ENCODE results near the gene CLSTN3. TPM values are rescaled to one million over a fixed set of nuclear protein-coding genes. Genes with fewer than 3 reads are reported as not detected.

CLSTN3 gene
- total and polyA plus RNA-seq, 5 donors from 2014 or later: 2.2 to 64.9 (median 4.1) TPM

DNA sequence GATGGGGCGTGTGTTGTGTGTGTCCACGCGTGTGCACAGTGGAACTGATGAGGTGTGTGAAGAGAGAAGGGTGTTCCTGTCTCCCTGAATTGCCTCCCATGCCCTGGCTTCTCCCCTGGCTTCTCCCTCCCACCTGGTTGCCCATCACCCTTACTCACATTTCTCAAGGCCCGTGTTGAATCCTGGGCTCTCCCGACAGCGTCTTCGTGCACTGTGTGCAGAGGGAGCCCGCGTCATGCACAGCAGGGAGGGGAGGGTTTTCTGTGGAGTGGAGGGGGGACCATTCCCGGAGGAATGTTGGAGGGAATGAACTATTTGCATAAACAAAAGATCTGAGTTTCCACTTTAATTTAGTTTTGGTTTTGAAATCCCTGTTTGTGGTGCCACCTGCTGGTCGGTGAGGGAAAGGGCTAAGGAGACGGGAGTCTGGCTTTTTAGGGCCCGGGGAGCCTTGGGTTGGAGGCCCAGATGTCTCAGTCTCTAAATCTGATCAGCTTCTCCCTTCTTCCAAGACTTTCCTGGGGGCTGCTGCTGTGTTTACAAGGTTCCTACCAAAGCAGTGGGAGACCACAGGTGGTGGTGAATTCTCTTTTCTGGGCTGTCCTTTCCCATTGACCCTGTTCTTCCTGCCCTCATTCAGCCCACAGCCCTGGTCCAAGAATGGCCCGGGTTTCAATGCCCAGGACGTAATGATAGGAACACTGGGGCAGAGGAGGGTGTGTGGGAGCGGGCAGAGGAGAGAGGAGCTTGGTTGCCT, 37.8 kb upstream of the CLSTN3 start, which contains the start of gene C1R:
C1R (minus strand) TSS at position 217 of the 757 bp plus-strand sequence; CDS start at position 160, 57 bp downstream.
- Mint-ChIP-seq H3K27me3 (peaks cover 7% of the 10 kb centered on the region), H3K9me3 (no peaks in the 10 kb centered on the region), H3K36me3 (peaks cover 3% of the 10 kb centered on the region), H3K4me1 (peaks cover 0 to 21% (median 3%) of the 10 kb centered on the region in 4 donors), H3K4me3 (peak within 1 kb of the TSS; percentile 76 to 89 (median 85)), H3K27ac (peak within 1 kb of the TSS; percentile 65 to 90 (median 74))
- Histone ChIP-seq H3K27ac (ENCODE audit: insufficient read depth, low read length, poor library complexity, severe bottlenecking) (peak within 1 kb of the TSS; percentile 39), H3K9me3 (ENCODE audit: control insufficient read depth in 2 of 2, low read length in 2 of 2) (no peaks in the 10 kb centered on the region), H3K27me3 (ENCODE audit: control insufficient read depth, insufficient read depth, low read length) (no peaks in the 10 kb centered on the region), H3K4me1 (ENCODE audit: control insufficient read depth, insufficient read depth, low read length, poor library complexity, severe bottlenecking) (peaks cover 8% of the 10 kb centered on the region), H3K4me3 (ENCODE audit: low read depth, low read length) (peak within 1 kb of the TSS; percentile 77), H3K36me3 (ENCODE audit: control insufficient read depth, insufficient read depth, low read length) (no peaks in the 10 kb centered on the region)
- DNase-seq: peak; percentile 56 to 74 (median 64)
- ATAC-seq (ENCODE audit: low read depth in 2 of 2): peak; percentile 52 to 66

- H3K4me1 ChIP-seq (ENCODE audit: control insufficient read depth, insufficient read depth, low read length, poor library complexity, severe bottlenecking): peaks cover 8% of the 10 kb centered on the region
- H3K9me3 ChIP-seq (ENCODE audit: control insufficient read depth in 2 of 2, low read length in 2 of 2): no peaks in the 10 kb centered on the region
- DNase-seq (no peak), ATAC-seq (ENCODE audit: low read depth in 2 of 2) (no peak)
- no peaks in the 10 kb centered on the region for H3K27me3 ChIP-seq (ENCODE audit: control insufficient read depth, insufficient read depth, low read length)
- H3K4me1 Mint-ChIP-seq: peaks cover 0 to 21% (median 3%) of the 10 kb centered on the region in 4 donors
- peak overlapping the region in 1 of 4 donors; percentile 26 for H3K4me3 Mint-ChIP-seq
- H3K4me3 ChIP-seq (ENCODE audit: low read depth, low read length): no peak overlapping the region
- no peaks in the 10 kb centered on the region for H3K36me3 ChIP-seq (ENCODE audit: control insufficient read depth, insufficient read depth, low read length)
- no peaks in the 10 kb centered on the region for H3K9me3 Mint-ChIP-seq
- H3K27ac Mint-ChIP-seq: peak overlapping the region in 1 of 3 donors; percentile 90
- peaks cover 3% of the 10 kb centered on the region for H3K36me3 Mint-ChIP-seq
- no peak overlapping the region for H3K27ac ChIP-seq (ENCODE audit: insufficient read depth, low read length, poor library complexity, severe bottlenecking)
- peaks cover 7% of the 10 kb centered on the region for H3K27me3 Mint-ChIP-seq
Observed at GRCh38 chr12:7092986-7093460, 37.1 kb upstream of the CLSTN3 start.

DNA sequence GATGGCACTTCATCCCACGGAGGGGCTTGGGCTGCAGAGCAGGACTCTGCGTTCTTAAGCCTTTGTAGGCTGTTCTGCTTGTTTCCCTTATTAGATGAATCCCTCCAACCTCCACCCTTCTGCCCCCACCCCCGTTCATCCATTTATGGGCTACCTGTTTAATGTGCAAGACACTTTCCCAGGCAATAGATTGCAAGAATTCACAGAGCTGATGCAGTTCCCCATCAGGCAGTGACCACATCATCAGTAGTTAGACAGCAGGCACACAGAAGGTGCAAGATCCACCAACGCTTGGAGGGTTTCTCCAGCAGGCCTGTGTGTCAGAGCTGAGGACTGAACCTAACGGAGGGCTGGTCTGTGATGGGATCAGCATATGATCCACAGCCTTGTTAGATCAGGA, 36.7 kb upstream of the CLSTN3 start:
- Mint-ChIP-seq H3K9me3 (no peaks in the 10 kb centered on the region), H3K4me1 (peaks cover 0 to 24% (median 3%) of the 10 kb centered on the region in 4 donors), H3K27ac (peak overlapping the region in 2 of 3 donors; percentile 42), H3K27me3 (peaks cover 7% of the 10 kb centered on the region), H3K36me3 (peaks cover 8% of the 10 kb centered on the region), H3K4me3 (no peak overlapping the region)
- no peak for ATAC-seq (ENCODE audit: low read depth in 2 of 2)
- Histone ChIP-seq H3K4me3 (ENCODE audit: low read depth, low read length) (no peak overlapping the region), H3K27me3 (ENCODE audit: control insufficient read depth, insufficient read depth, low read length) (no peaks in the 10 kb centered on the region), H3K4me1 (ENCODE audit: control insufficient read depth, insufficient read depth, low read length, poor library complexity, severe bottlenecking) (peaks cover 8% of the 10 kb centered on the region), H3K27ac (ENCODE audit: insufficient read depth, low read length, poor library complexity, severe bottlenecking) (no peak overlapping the region), H3K9me3 (ENCODE audit: control insufficient read depth in 2 of 2, low read length in 2 of 2) (no peaks in the 10 kb centered on the region), H3K36me3 (ENCODE audit: control insufficient read depth, insufficient read depth, low read length) (no peaks in the 10 kb centered on the region)
- DNase-seq: no peak

DNA sequence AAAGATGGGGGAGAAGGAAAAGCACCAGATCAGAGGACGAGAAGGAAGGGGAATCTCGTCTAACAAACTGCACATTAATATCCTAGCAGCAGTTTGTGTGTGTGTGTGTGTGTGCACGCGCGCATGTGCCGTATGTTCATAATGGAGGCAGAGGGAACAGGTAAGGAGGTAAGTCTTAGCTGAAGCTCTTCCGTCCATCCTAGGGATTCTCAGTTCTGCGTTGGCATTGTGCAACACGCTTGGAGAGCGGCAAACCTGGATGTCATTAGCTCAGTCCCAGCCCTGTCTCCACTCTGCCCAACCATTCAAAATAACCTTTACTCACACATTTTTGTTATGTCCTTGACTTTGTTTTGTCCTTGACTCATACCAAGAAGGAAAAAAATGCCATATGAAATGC, 36.3 kb upstream of the CLSTN3 start:
- Mint-ChIP-seq H3K4me1 (peaks cover 0 to 25% (median 3%) of the 10 kb centered on the region in 4 donors), H3K36me3 (peaks cover 10% of the 10 kb centered on the region), H3K27ac (peak overlapping the region in 2 of 3 donors; percentile 42), H3K9me3 (no peaks in the 10 kb centered on the region), H3K4me3 (peak overlapping the region in 1 of 4 donors; percentile 47), H3K27me3 (peaks cover 7% of the 10 kb centered on the region)
- ATAC-seq (ENCODE audit: low read depth in 2 of 2) (no peak), DNase-seq (no peak)
- Histone ChIP-seq H3K27me3 (ENCODE audit: control insufficient read depth, insufficient read depth, low read length) (no peaks in the 10 kb centered on the region), H3K27ac (ENCODE audit: insufficient read depth, low read length, poor library complexity, severe bottlenecking) (no peak overlapping the region), H3K36me3 (ENCODE audit: control insufficient read depth, insufficient read depth, low read length) (no peaks in the 10 kb centered on the region), H3K4me1 (ENCODE audit: control insufficient read depth, insufficient read depth, low read length, poor library complexity, severe bottlenecking) (peaks cover 8% of the 10 kb centered on the region), H3K4me3 (ENCODE audit: low read depth, low read length) (no peak overlapping the region), H3K9me3 (ENCODE audit: control insufficient read depth in 2 of 2, low read length in 2 of 2) (no peaks in the 10 kb centered on the region)

GRCh38 chr12:7096006-7096932, 33.9 kb upstream of the CLSTN3 start:
- Histone ChIP-seq H3K27ac (ENCODE audit: insufficient read depth, low read length, poor library complexity, severe bottlenecking) (no peak overlapping the region), H3K4me1 (ENCODE audit: control insufficient read depth, insufficient read depth, low read length, poor library complexity, severe bottlenecking) (peaks cover 8% of the 10 kb centered on the region), H3K36me3 (ENCODE audit: control insufficient read depth, insufficient read depth, low read length) (peaks cover 10% of the 10 kb centered on the region), H3K27me3 (ENCODE audit: control insufficient read depth, insufficient read depth, low read length) (no peaks in the 10 kb centered on the region), H3K4me3 (ENCODE audit: low read depth, low read length) (no peak overlapping the region), H3K9me3 (ENCODE audit: control insufficient read depth in 2 of 2, low read length in 2 of 2) (no peaks in the 10 kb centered on the region)
- peaks cover 7% of the 10 kb centered on the region for H3K27me3 Mint-ChIP-seq
- peaks cover 0 to 25% (median 5%) of the 10 kb centered on the region in 4 donors for H3K4me1 Mint-ChIP-seq
- peak overlapping the region in 1 of 4 donors; percentile 58 for H3K4me3 Mint-ChIP-seq
- no peak for ATAC-seq (ENCODE audit: low read depth in 2 of 2)
- H3K9me3 Mint-ChIP-seq: no peaks in the 10 kb centered on the region
- no peak for DNase-seq
- peaks cover 7% of the 10 kb centered on the region for H3K36me3 Mint-ChIP-seq
- H3K27ac Mint-ChIP-seq: no peak overlapping the region

DNA sequence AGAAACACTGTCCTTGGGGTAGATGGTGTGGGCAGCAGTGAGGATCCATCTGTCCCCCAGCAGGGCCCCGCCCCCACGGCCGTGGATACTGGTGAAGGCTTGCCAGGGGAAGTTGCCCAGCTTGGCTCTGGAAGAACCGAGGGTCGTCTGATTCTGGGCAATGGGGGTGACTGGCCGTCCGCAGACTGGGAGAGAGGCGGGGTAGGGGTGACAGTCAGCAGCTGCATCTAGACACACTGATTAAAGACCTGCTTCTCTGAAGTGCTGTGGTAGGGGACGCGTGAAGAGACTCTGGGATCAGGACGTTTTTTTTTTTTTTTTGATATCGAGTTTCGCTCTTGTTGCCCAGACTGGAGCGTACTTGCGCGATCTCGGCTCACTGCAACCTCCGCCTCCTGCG, 33.2 kb upstream of the CLSTN3 start:
- peaks cover 13% of the 10 kb centered on the region for H3K36me3 ChIP-seq (ENCODE audit: control insufficient read depth, insufficient read depth, low read length)
- no peak for ATAC-seq (ENCODE audit: low read depth in 2 of 2)
- Mint-ChIP-seq H3K27me3 (peaks cover 7% of the 10 kb centered on the region), H3K4me3 (no peak overlapping the region), H3K27ac (peak overlapping the region in 2 of 3 donors; percentile 60 to 62), H3K9me3 (no peaks in the 10 kb centered on the region), H3K4me1 (peaks cover under 1 to 21% (median 5%) of the 10 kb centered on the region in 4 donors), H3K36me3 (peaks cover 10% of the 10 kb centered on the region)
- H3K27me3 ChIP-seq (ENCODE audit: control insufficient read depth, insufficient read depth, low read length): no peaks in the 10 kb centered on the region
- H3K4me3 ChIP-seq (ENCODE audit: low read depth, low read length): no peak overlapping the region
- H3K9me3 ChIP-seq (ENCODE audit: control insufficient read depth in 2 of 2, low read length in 2 of 2): no peaks in the 10 kb centered on the region
- no peak for DNase-seq
- H3K4me1 ChIP-seq (ENCODE audit: control insufficient read depth, insufficient read depth, low read length, poor library complexity, severe bottlenecking): peaks cover 4% of the 10 kb centered on the region
- no peak overlapping the region for H3K27ac ChIP-seq (ENCODE audit: insufficient read depth, low read length, poor library complexity, severe bottlenecking)

GRCh38 chr12:7099290-7099996, 30.7 kb upstream of the CLSTN3 start:
- no peaks in the 10 kb centered on the region for H3K27me3 Mint-ChIP-seq
- Histone ChIP-seq H3K27ac (ENCODE audit: insufficient read depth, low read length, poor library complexity, severe bottlenecking) (no peak overlapping the region), H3K27me3 (ENCODE audit: control insufficient read depth, insufficient read depth, low read length) (no peaks in the 10 kb centered on the region), H3K4me1 (ENCODE audit: control insufficient read depth, insufficient read depth, low read length, poor library complexity, severe bottlenecking) (no peaks in the 10 kb centered on the region), H3K36me3 (ENCODE audit: control insufficient read depth, insufficient read depth, low read length) (peaks cover 26% of the 10 kb centered on the region), H3K4me3 (ENCODE audit: low read depth, low read length) (no peak overlapping the region), H3K9me3 (ENCODE audit: control insufficient read depth in 2 of 2, low read length in 2 of 2) (no peaks in the 10 kb centered on the region)
- H3K27ac Mint-ChIP-seq: peak overlapping the region in 1 of 3 donors; percentile 7
- H3K36me3 Mint-ChIP-seq: peaks cover 22% of the 10 kb centered on the region
- no peaks in the 10 kb centered on the region for H3K9me3 Mint-ChIP-seq
- H3K4me3 Mint-ChIP-seq: no peak overlapping the region
- H3K4me1 Mint-ChIP-seq: peaks cover 15 to 30% (median 19%) of the 10 kb centered on the region in 4 donors
- no peak for DNase-seq
- ATAC-seq (ENCODE audit: low read depth in 2 of 2): no peak
